ENCODE results near the gene RHBDL1. TPM values are rescaled to one million over a fixed set of nuclear protein-coding genes. Genes with fewer than 3 reads are reported as not detected.

The RHBDL1 gene
- total and polyA plus RNA-seq, 10 of the 15 experiments (the other 5 are each of a cell fraction or from before 2014, with no cell fraction given): 0.04 to 1.3 (median 0.65) TPM; not detected in 5

DNA sequence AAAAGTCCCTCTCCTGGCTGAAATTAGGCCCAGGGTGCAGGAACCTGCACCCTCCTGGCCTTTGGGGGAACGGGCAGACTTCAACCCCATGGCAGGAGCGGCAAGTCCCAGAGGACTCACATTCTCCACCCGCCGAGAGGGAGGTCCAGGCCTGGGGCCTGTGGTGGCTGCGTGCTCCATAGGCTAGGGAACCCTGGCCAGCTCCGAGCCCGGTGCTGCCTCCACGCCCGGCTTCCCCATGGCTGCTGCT, 50.6 kb downstream of the RHBDL1 start:
- Histone ChIP-seq H3K9ac (ENCODE audit: control insufficient read depth, insufficient read depth, low read length) (no peak overlapping the region), H3K4me3 (peak overlapping the region; percentile 66; the same call in 1 of the 2 replicates), H3K27ac (ENCODE audit: control insufficient read depth, insufficient read depth) (no peak overlapping the region), H3K4me2 (ENCODE audit: control insufficient read depth, insufficient read depth) (peak overlapping the region; percentile 79), H3K79me2 (ENCODE audit: control insufficient read depth, insufficient read depth, low read length) (no peaks in the 10 kb centered on the region; the same call in none of the 2 replicates), H4K20me1 (ENCODE audit: control insufficient read depth, insufficient read depth) (no peaks in the 10 kb centered on the region), H2AFZ (ENCODE audit: control insufficient read depth, low read depth, low read length) (no peak overlapping the region), H3K27me3 (replicated peaks in 1 of 2; ENCODE audit: control insufficient read depth in 2 of 2, insufficient read depth in 2 of 2, low read length in 1 of 2) (no peaks in the 10 kb centered on the region), H3K9me3 (replicated peaks; ENCODE audit: control insufficient read depth, insufficient read depth, low read length) (no peaks in the 10 kb centered on the region), H3K36me3 (ENCODE audit: control insufficient read depth in 2 of 2, insufficient read depth in 2 of 2, low read length in 1 of 2) (no peaks in the 10 kb centered on the region; a peak in 2 of 4 replicates), H3K4me1 (ENCODE audit: control insufficient read depth, insufficient read depth, low read length) (peaks cover 13% of the 10 kb centered on the region)
- intact Hi-C loops (cut with micrococcal nuclease; ENCODE audit: unreplicated experiment): no loop called here
- WGBS (ENCODE audit: insufficient coverage, insufficient replicate concordance, low lambda C conversion rate, missing lambda C conversion rate): 15% methylated on average over 9 of the region's 9 CpGs
- no TSS peak for BruUV-seq (replicated peaks)
- RAD21 ChIA-PET (ENCODE audit: unreplicated experiment): interaction anchor here (2.3 kb wide), 1 partner anchor 14 kb away, joined by 6 read pairs; no protein-coding TSS in a partner anchor
- no peak for ATAC-seq
- CTCF ChIA-PET: interaction anchor here (0.8 kb wide), 1 partner anchor 14 kb away, joined by 3 read pairs; no protein-coding TSS in a partner anchor
- POLR2A ChIA-PET: interaction anchor here (6.3 kb wide), 1 partner anchor 12 kb away, joined by 60 read pairs; the partner anchor contains the start of gene CIAO3
- TF ChIP-seq, protein P1, sequence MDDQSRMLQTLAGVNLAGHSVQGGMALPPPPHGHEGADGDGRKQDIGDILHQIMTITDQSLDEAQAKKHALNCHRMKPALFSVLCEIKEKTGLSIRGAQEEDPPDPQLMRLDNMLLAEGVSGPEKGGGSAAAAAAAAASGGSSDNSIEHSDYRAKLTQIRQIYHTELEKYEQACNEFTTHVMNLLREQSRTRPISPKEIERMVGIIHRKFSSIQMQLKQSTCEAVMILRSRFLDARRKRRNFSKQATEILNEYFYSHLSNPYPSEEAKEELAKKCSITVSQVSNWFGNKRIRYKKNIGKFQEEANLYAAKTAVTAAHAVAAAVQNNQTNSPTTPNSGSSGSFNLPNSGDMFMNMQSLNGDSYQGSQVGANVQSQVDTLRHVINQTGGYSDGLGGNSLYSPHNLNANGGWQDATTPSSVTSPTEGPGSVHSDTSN (IDR thresholded peaks at IDR 0.05; ENCODE audit: insufficient replicate concordance, low read depth, low read length): no peak
- no peak for TF ChIP-seq DPF2 (IDR thresholded peaks at IDR 0.05)
- no peak for TF ChIP-seq ZZZ3 (IDR thresholded peaks at IDR 0.05; ENCODE audit: control insufficient read depth, insufficient read length, low read depth)
- TF ChIP-seq RB1 (IDR thresholded peaks at IDR 0.05; ENCODE audit: borderline replicate concordance): no peak
- no peak for TF ChIP-seq NFYB (IDR thresholded peaks at IDR 0.05; ENCODE audit: insufficient read depth, low read depth, low read length)
- TF ChIP-seq TAF1 (IDR thresholded peaks at IDR 0.05; ENCODE audit: borderline replicate concordance, low read depth, low read length): no peak
- no peak for TF ChIP-seq SMARCA5 (IDR thresholded peaks at IDR 0.05)
- no peak for TF ChIP-seq ZNF384 (IDR thresholded peaks at IDR 0.05; ENCODE audit: borderline replicate concordance, low read depth, low read length)
- no peak for TF ChIP-seq CEBPB (IDR thresholded peaks at IDR 0.05; ENCODE audit: borderline replicate concordance in 1 of 2, low read depth in 2 of 2, low read length in 2 of 2)
- TF ChIP-seq SREBF1 (IDR thresholded peaks at IDR 0.05; ENCODE audit: low read length): no peak
- no peak for TF ChIP-seq ZNF274 (IDR thresholded peaks at IDR 0.05; ENCODE audit: insufficient read depth, insufficient read length)
- TF ChIP-seq CHD2 (IDR thresholded peaks at IDR 0.05; ENCODE audit: borderline replicate concordance, low read depth, low read length): no peak
- TF ChIP-seq, protein P2, sequence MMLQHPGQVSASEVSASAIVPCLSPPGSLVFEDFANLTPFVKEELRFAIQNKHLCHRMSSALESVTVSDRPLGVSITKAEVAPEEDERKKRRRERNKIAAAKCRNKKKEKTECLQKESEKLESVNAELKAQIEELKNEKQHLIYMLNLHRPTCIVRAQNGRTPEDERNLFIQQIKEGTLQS (IDR thresholded peaks at IDR 0.05; ENCODE audit: borderline replicate concordance, extremely low read depth, low read depth, low read length): no peak
- TF ChIP-seq MTA2 (IDR thresholded peaks at IDR 0.05; ENCODE audit: low read depth): no peak
- no peak for TF ChIP-seq NFYA (IDR thresholded peaks at IDR 0.05; ENCODE audit: borderline replicate concordance, low read depth, low read length)
- TF ChIP-seq TBL1XR1 (IDR thresholded peaks at IDR 0.05; ENCODE audit: low read depth, low read length): no peak
- DNase-seq (ENCODE audit: low read depth, low spot score): no peak
- in situ Hi-C loops (cut with MboI): no loop called here
- SMC1A ChIA-PET (ENCODE audit: uncharacterized antibody, unreplicated experiment): interaction anchor here (1.7 kb wide), 2 partner anchors 11 to 14 kb away, joined by 3 to 5 read pairs; partner anchors contain the start of gene METRN
- FAIRE-seq: no peak
